Esophagus muscularis mucosa (tissue), 4 donors: Measurements from ENCODE around the gene LUC7L2. TPM values are rescaled to one million over a fixed set of nuclear protein-coding genes. Genes with fewer than 3 reads are reported as not detected.

Experiments used
- DNase-seq: peaks from one replicate; pipeline ENCODE4 v3.0.0-alpha.2; 2017; ENCODE audit errors: extremely low spot score
- H3K27ac ChIP-seq, 4 donors: fragments of 200-600 bp; sonication (generic); replicated peaks in 1 of 4; 1 replicate in 3 of 4; 2 replicates in 1 of 4; pipeline ENCODE4 v1.5.1; 2016 to 2019; ENCODE audit warnings: mild to moderate bottlenecking in 1 of 4
- H3K27me3 ChIP-seq, 4 donors: fragments of 200-600 bp; sonication (generic); one replicate each; pipeline versions ENCODE4 v1.5.1 to v1.6.0; 2016 to 2019
- H3K36me3 ChIP-seq, 4 donors: fragments of 200-600 bp; sonication (generic); one replicate each; pipeline ENCODE4 v1.5.1; 2016 to 2019
- H3K4me1 ChIP-seq, 4 donors: fragments of 200-600 bp; sonication (generic); one replicate each; pipeline ENCODE4 v1.5.1; 2016 to 2019
- H3K4me3 ChIP-seq, 4 donors: fragments of 200-600 bp; sonication (generic); 1 replicate in 2 of 4; 2 replicates in 2 of 4; pipeline ENCODE4 v1.5.1; 2016 to 2019; ENCODE audit warnings: mild to moderate bottlenecking in 4 of 4, moderate library complexity in 1 of 4
- H3K9me3 ChIP-seq, 4 donors: fragments of 200-600 bp; sonication (generic); 1 replicate in 3 of 4; 2 replicates in 1 of 4; pipeline ENCODE4 v1.5.1; 2016 to 2019
- CTCF ChIP-seq, 3 experiments: fragments of 200-600 bp in 2 of 3; fragments of 450-650 bp in 1 of 3; sonication (generic) in 2 of 3; IDR thresholded peaks; one replicate each; pipeline ENCODE4 v1.5.1; 2017 to 2019; ENCODE audit warnings: antibody characterized with exemption in 3 of 3, mild to moderate bottlenecking in 2 of 3, moderate library complexity in 1 of 3
- EP300 ChIP-seq: sonication (generic); formaldehyde crosslinking; IDR thresholded peaks from one replicate; pipeline ENCODE4 v1.6.1; 2017; ENCODE audit warnings: antibody characterized with exemption
- POLR2A ChIP-seq: fragments of 450-650 bp; IDR thresholded peaks from one replicate; pipeline ENCODE4 v1.6.1; 2017; ENCODE audit warnings: antibody characterized with exemption, moderate library complexity, mild to moderate bottlenecking, low read depth
- POLR2AphosphoS5 ChIP-seq, 2 donors: sonication (generic); formaldehyde crosslinking; IDR thresholded peaks; one replicate each; pipeline ENCODE4 v1.6.1; 2017; ENCODE audit warnings: antibody characterized with exemption in 2 of 2
- WGBS: methylation state at CpG from one replicate; pipeline ENCODE4 v1.1.5; 2018; 5-methylcytosine and 5-hydroxymethylcytosine counted together
- intact Hi-C: fragments of 100-400 bp; cut with DNase I; formaldehyde crosslinking; loops from one replicate; pipeline ENCODE4 v1.15.1; 2023
- small RNA-seq, 3 donors: library from RNA; depleted of rRNA; stranded (forward); fragments of <200 nt; gene quantifications; one replicate each; pipeline ENCODE3, GENCODE V24; 2016
- total RNA-seq, 4 donors: library from RNA; depleted of rRNA; stranded (reverse); fragments of >200 nt; gene quantifications; one replicate each; pipeline versions ENCODE4 v1.1.0 to v1.2.1, GENCODE V29; 2016

Gene LUC7L2
- total RNA-seq, 4 donors from 2014 or later, result 56.0 to 63.7 (median 58.3) TPM

GRCh38 chr7:139471740-139472353, 112.2 kb downstream of the LUC7L2 start:
- Histone ChIP-seq H3K4me1 (peaks cover 0 to 5% (median 0%) of the 10 kb centered on the region in 4 donors), H3K4me3 (no peak overlapping the region), H3K27ac (no peak overlapping the region), H3K36me3 (no peaks in the 10 kb centered on the region), H3K27me3 (no peaks in the 10 kb centered on the region), H3K9me3 (peaks cover 0 to 15% (median 8%) of the 10 kb centered on the region in 4 donors)
- intact Hi-C loops, result no loop called here
- no peak for DNase-seq
- TF ChIP-seq POLR2AphosphoS5 (IDR thresholded peaks at IDR 0.05), result no peak
- no peak for TF ChIP-seq POLR2A
- TF ChIP-seq CTCF (IDR thresholded peaks at IDR 0.05), result no peak
- TF ChIP-seq EP300, result no peak
- 67% methylated on average over 7 of the region's 7 CpGs for WGBS

Small RNAs within 50 kb of the gene (small RNA-seq; reads per million reads assigned to genes)
- gene RNU6-206P (0 reads per million in 3 donors), gene RNU6-911P (0 reads per million in 3 donors)

Other genes starting within 250 kb of the LUC7L2 start
- 10 to 100 TPM in 3 of 4 donors, 1 to 10 TPM in 1; 8.9 to 15.0 (median 10.8) TPM for gene UBN2, start 128.7 kb upstream of the LUC7L2 start, total RNA-seq
- gene FMC1, start 18.6 kb upstream of the LUC7L2 start, total RNA-seq, result 10 to 100 TPM; 17.4 to 26.4 (median 19.7) TPM
- under 1 TPM in 2 of 4 donors, not detected in 2; 0.17 to 0.71 TPM for gene KLRG2, start 123.8 kb downstream of the LUC7L2 start, total RNA-seq
- gene CLEC2L, start 163.8 kb downstream of the LUC7L2 start, total RNA-seq, result not detected